Measurements from ENCODE around the gene DPH3. TPM values are rescaled to one million over a fixed set of nuclear protein-coding genes. Genes with fewer than 3 reads are reported as not detected.

The DPH3 gene
- total and polyA plus RNA-seq, 9 of the 15 experiments (the other 6 are each of a cell fraction or from before 2014, with no cell fraction given), result 15.9 to 131 (median 38.7) TPM

- TF ChIP-seq ZNF639 (CRISPR knock-in tag; conservative IDR thresholded peaks at IDR 0.05 in 1 of 2, IDR thresholded peaks at IDR 0.05 in 1 of 2) (peak in 1 of 2 experiments; percentile 69; a peak in 1 of 4 replicates), ZNF282 (CRISPR knock-in tag; IDR thresholded peaks at IDR 0.05) (no peak), HDAC2 (IDR thresholded peaks at IDR 0.05) (peak; percentile 71; the same call in 1 of the 2 replicates), KLF16 (IDR thresholded peaks at IDR 0.05) (no peak), EP400 (IDR thresholded peaks at IDR 0.05) (peak; percentile 91), MAFF (IDR thresholded peaks at IDR 0.05; ENCODE audit: low read length) (no peak), MEF2A (IDR thresholded peaks at IDR 0.05; ENCODE audit: control insufficient read depth, low read depth, low read length) (no peak), ETV6 (IDR thresholded peaks at IDR 0.05; ENCODE audit: borderline replicate concordance in 1 of 2, low read depth in 2 of 2, low read length in 1 of 2) (no peak), ETV6 (CRISPR knock-in tag; IDR thresholded peaks at IDR 0.05; ENCODE audit: borderline replicate concordance) (0 out of 2 replicates have a peak, but pooled peaks have one; percentile 13), CHD7 (IDR thresholded peaks at IDR 0.05; ENCODE audit: low read depth, low read length) (no peak), POLR2AphosphoS5 (IDR thresholded peaks at IDR 0.05; ENCODE audit: control insufficient read depth, insufficient read depth, low read depth, low read length) (peak; percentile 96), SOX6 (IDR thresholded peaks at IDR 0.05) (no peak; the same call in 1 of the 2 replicates), ZNF644 (tag; IDR thresholded peaks at IDR 0.05; ENCODE audit: low read depth) (no peak), CSDE1 (IDR thresholded peaks at IDR 0.05) (peak in 1 of 2 experiments; percentile 97; a peak in 2 of 4 replicates)
Measured at GRCh38 chr3:16264708-16265454, at the start of gene DPH3, which contains the start of gene OXNAD1 (continued).

Measured in K562 (cell line).